ENCODE data around the gene CYREN.
A peak's percentile ranks its signal among the peaks of the same experiment; 100 is the strongest.
"Not testable (repeated sequence)": the region's sequence is repeated elsewhere in the genome, so short reads cannot be mapped to it uniquely, and the experiment has no call there.

Gene CYREN

DNA sequence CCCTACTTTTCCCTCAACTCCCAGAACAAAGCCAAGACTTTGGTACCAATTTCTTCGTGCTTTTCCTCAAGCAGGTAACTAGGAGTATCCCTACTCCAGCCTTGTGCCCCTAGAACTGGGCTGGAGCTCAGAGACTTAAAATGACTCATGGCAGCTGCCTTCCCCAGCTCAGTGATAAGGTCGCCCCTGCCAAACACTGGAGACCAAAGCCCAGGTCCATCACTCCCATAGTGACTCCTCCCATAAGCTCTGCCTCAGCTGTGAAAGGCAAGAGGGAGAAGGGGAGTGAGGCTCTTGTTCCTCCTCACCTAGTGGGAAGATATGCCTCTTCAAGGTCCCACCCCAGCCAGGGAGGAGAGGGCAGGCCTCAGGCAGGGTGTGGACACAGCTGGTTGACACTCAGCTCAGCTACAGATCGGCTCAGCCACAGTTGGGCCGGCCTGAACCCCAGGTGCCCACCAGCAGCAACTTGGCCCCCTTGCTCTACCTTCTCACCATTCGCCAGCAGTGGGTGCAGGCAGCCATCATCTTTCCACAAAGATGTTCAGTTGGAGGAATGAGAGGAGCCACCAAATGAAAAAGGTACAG is 13.8 kb upstream of the CYREN start:
- Histone ChIP-seq H3K27ac (ENCODE audit: low read length) (no peak overlapping the region), H3K9me3 (ENCODE audit: control insufficient read depth in 1 of 2, low read length in 2 of 2) (peaks cover 14 to 23% of the 10 kb centered on the region in 2 donors), H3K4me1 (ENCODE audit: control insufficient read depth in 1 of 2, insufficient read depth in 2 of 2, low read length in 2 of 2) (no peaks in the 10 kb centered on the region), H3K4me3 (ENCODE audit: low read depth in 1 of 2, low read length in 2 of 2) (no peak overlapping the region), H3K36me3 (ENCODE audit: control insufficient read depth in 1 of 2, insufficient read depth in 2 of 2, low read length in 2 of 2) (peaks cover 38 to 84% of the 10 kb centered on the region in 2 donors), H3K27me3 (ENCODE audit: low read depth, low read length) (no peaks in the 10 kb centered on the region)

DNA sequence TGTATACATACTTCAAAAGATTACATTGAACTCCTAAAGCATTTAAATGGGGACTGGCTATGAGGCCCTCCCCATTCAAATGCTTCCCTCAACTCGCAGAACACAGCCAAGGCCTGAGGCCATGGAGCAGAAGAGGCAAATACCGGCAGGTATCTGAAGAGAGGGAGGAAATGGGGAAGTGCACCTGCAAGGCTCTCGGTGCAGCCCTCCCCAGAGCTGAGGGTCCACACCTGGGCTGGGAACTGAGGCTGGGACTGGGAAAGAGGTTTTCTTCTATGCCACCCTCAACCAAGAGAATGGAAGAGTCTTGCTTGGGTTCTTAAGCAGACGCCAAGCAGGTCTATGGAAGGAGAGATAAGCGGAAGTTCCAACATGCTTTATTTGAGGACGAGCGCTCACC is 13.0 kb upstream of the CYREN start:
- H3K4me3 ChIP-seq (ENCODE audit: low read depth in 1 of 2, low read length in 2 of 2), result no peak overlapping the region
- peaks cover 29 to 76% of the 10 kb centered on the region in 2 donors for H3K36me3 ChIP-seq (ENCODE audit: control insufficient read depth in 1 of 2, insufficient read depth in 2 of 2, low read length in 2 of 2)
- H3K9me3 ChIP-seq (ENCODE audit: control insufficient read depth in 1 of 2, low read length in 2 of 2), result peaks cover 14 to 25% of the 10 kb centered on the region in 2 donors
- no peak overlapping the region for H3K27ac ChIP-seq (ENCODE audit: low read length)
- no peaks in the 10 kb centered on the region for H3K27me3 ChIP-seq (ENCODE audit: low read depth, low read length)
- no peaks in the 10 kb centered on the region for H3K4me1 ChIP-seq (ENCODE audit: control insufficient read depth in 1 of 2, insufficient read depth in 2 of 2, low read length in 2 of 2)

GRCh38 chr7:135181929-135182678 is 11.6 kb upstream of the CYREN start:
- H3K27ac ChIP-seq (ENCODE audit: low read length), result no peak overlapping the region
- H3K4me1 ChIP-seq (ENCODE audit: control insufficient read depth in 1 of 2, insufficient read depth in 2 of 2, low read length in 2 of 2), result no peaks in the 10 kb centered on the region
- H3K27me3 ChIP-seq (ENCODE audit: low read depth, low read length), result no peaks in the 10 kb centered on the region
- peaks cover 14 to 25% of the 10 kb centered on the region in 2 donors for H3K9me3 ChIP-seq (ENCODE audit: control insufficient read depth in 1 of 2, low read length in 2 of 2)
- peaks cover 23 to 63% of the 10 kb centered on the region in 2 donors for H3K36me3 ChIP-seq (ENCODE audit: control insufficient read depth in 1 of 2, insufficient read depth in 2 of 2, low read length in 2 of 2)
- no peak overlapping the region for H3K4me3 ChIP-seq (ENCODE audit: low read depth in 1 of 2, low read length in 2 of 2)

GRCh38 chr7:135181261-135181928 is 10.9 kb upstream of the CYREN start:
- no peak overlapping the region for H3K27ac ChIP-seq (ENCODE audit: low read length)
- peaks cover 14 to 25% of the 10 kb centered on the region in 2 donors for H3K9me3 ChIP-seq (ENCODE audit: control insufficient read depth in 1 of 2, low read length in 2 of 2)
- H3K36me3 ChIP-seq (ENCODE audit: control insufficient read depth in 1 of 2, insufficient read depth in 2 of 2, low read length in 2 of 2), result peaks cover 20 to 56% of the 10 kb centered on the region in 2 donors
- H3K27me3 ChIP-seq (ENCODE audit: low read depth, low read length), result no peaks in the 10 kb centered on the region
- peak overlapping the region in 1 of 2 donors; percentile 9 for H3K4me3 ChIP-seq (ENCODE audit: low read depth in 1 of 2, low read length in 2 of 2)
- no peaks in the 10 kb centered on the region for H3K4me1 ChIP-seq (ENCODE audit: control insufficient read depth in 1 of 2, insufficient read depth in 2 of 2, low read length in 2 of 2)

GRCh38 chr7:135180122-135180521 is 9.6 kb upstream of the CYREN start:
- H3K27me3 ChIP-seq (ENCODE audit: low read depth, low read length), result no peaks in the 10 kb centered on the region
- H3K9me3 ChIP-seq (ENCODE audit: control insufficient read depth in 1 of 2, low read length in 2 of 2), result peaks cover 14 to 25% of the 10 kb centered on the region in 2 donors
- H3K36me3 ChIP-seq (ENCODE audit: control insufficient read depth in 1 of 2, insufficient read depth in 2 of 2, low read length in 2 of 2), result peaks cover 10 to 44% of the 10 kb centered on the region in 2 donors
- H3K4me3 ChIP-seq (ENCODE audit: low read depth in 1 of 2, low read length in 2 of 2), result no peak overlapping the region
- no peaks in the 10 kb centered on the region for H3K4me1 ChIP-seq (ENCODE audit: control insufficient read depth in 1 of 2, insufficient read depth in 2 of 2, low read length in 2 of 2)
- no peak overlapping the region for H3K27ac ChIP-seq (ENCODE audit: low read length)

DNA sequence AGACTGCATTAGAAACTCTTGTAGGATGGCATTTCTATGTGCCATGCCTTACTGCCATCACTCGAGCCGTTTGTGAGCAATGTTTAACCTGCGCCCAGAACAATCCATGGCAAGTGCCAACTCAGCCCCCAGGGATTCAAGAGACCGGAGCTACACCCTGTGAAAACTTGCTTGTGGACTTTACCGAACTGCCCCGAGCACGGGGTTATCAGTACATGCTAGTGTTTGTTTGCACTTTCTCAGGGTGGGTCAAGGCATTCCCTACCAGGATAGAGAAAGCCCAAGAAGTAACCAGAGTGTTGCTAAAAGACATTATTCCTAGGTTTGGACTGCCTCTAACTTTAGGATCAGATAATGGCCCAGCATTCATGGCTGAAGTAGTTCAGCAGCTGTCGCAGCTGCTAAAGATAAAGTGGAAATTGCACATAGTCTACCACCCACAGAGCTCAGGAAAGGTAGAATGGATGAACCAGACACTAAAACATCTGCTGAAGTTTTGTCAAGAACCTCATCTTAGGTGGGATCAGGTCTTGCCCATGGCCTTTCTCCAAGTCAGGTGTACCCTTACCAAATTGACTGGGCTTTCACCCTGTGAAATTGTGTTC is 8.9 kb upstream of the CYREN start:
- H3K9me3 ChIP-seq (ENCODE audit: control insufficient read depth in 1 of 2, low read length in 2 of 2), result peaks cover 14 to 25% of the 10 kb centered on the region in 2 donors
- H3K36me3 ChIP-seq (ENCODE audit: control insufficient read depth in 1 of 2, insufficient read depth in 2 of 2, low read length in 2 of 2), result peaks cover 9 to 38% of the 10 kb centered on the region in 2 donors
- no peaks in the 10 kb centered on the region for H3K27me3 ChIP-seq (ENCODE audit: low read depth, low read length)
- no peak overlapping the region for H3K4me3 ChIP-seq (ENCODE audit: low read depth in 1 of 2, low read length in 2 of 2)
- H3K27ac ChIP-seq (ENCODE audit: low read length), result no peak overlapping the region
- H3K4me1 ChIP-seq (ENCODE audit: control insufficient read depth in 1 of 2, insufficient read depth in 2 of 2, low read length in 2 of 2), result no peaks in the 10 kb centered on the region

- H3K36me3 ChIP-seq (ENCODE audit: control insufficient read depth in 1 of 2, insufficient read depth in 2 of 2, low read length in 2 of 2), result peaks cover 3 to 27% of the 10 kb centered on the region in 2 donors
- no peaks in the 10 kb centered on the region for H3K27me3 ChIP-seq (ENCODE audit: low read depth, low read length)
- no peak overlapping the region for H3K27ac ChIP-seq (ENCODE audit: low read length)
- peaks cover 14 to 25% of the 10 kb centered on the region in 2 donors for H3K9me3 ChIP-seq (ENCODE audit: control insufficient read depth in 1 of 2, low read length in 2 of 2)
- no peak overlapping the region for H3K4me3 ChIP-seq (ENCODE audit: low read depth in 1 of 2, low read length in 2 of 2)
- no peaks in the 10 kb centered on the region for H3K4me1 ChIP-seq (ENCODE audit: control insufficient read depth in 1 of 2, insufficient read depth in 2 of 2, low read length in 2 of 2)
These were observed 7.9 kb upstream of the CYREN start for GRCh38 chr7:135178364-135178763.

- Histone ChIP-seq H3K4me3 (ENCODE audit: low read depth in 1 of 2, low read length in 2 of 2) (no peak overlapping the region), H3K27ac (ENCODE audit: low read length) (no peak overlapping the region), H3K4me1 (ENCODE audit: control insufficient read depth in 1 of 2, insufficient read depth in 2 of 2, low read length in 2 of 2) (no peaks in the 10 kb centered on the region), H3K36me3 (ENCODE audit: control insufficient read depth in 1 of 2, insufficient read depth in 2 of 2, low read length in 2 of 2) (peaks cover 0 to 16% of the 10 kb centered on the region in 2 donors), H3K27me3 (ENCODE audit: low read depth, low read length) (no peaks in the 10 kb centered on the region), H3K9me3 (ENCODE audit: control insufficient read depth in 1 of 2, low read length in 2 of 2) (peaks cover 10 to 21% of the 10 kb centered on the region in 2 donors)
These were observed 6.7 kb upstream of the CYREN start for GRCh38 chr7:135177028-135177696.

GRCh38 chr7:135175931-135176330 is 5.4 kb upstream of the CYREN start:
- no peaks in the 10 kb centered on the region for H3K27me3 ChIP-seq (ENCODE audit: low read depth, low read length)
- peaks cover 0 to 4% of the 10 kb centered on the region in 2 donors for H3K4me1 ChIP-seq (ENCODE audit: control insufficient read depth in 1 of 2, insufficient read depth in 2 of 2, low read length in 2 of 2)
- peaks cover 2 to 10% of the 10 kb centered on the region in 2 donors for H3K9me3 ChIP-seq (ENCODE audit: control insufficient read depth in 1 of 2, low read length in 2 of 2)
- H3K4me3 ChIP-seq (ENCODE audit: low read depth in 1 of 2, low read length in 2 of 2), result no peak overlapping the region
- no peak overlapping the region for H3K27ac ChIP-seq (ENCODE audit: low read length)
- peaks cover 0 to 3% of the 10 kb centered on the region in 2 donors for H3K36me3 ChIP-seq (ENCODE audit: control insufficient read depth in 1 of 2, insufficient read depth in 2 of 2, low read length in 2 of 2)

GRCh38 chr7:135174941-135175340 is 4.4 kb upstream of the CYREN start:
- Histone ChIP-seq H3K4me1 (ENCODE audit: control insufficient read depth in 1 of 2, insufficient read depth in 2 of 2, low read length in 2 of 2) (peaks cover 0 to 4% of the 10 kb centered on the region in 2 donors), H3K4me3 (ENCODE audit: low read depth in 1 of 2, low read length in 2 of 2) (no peak overlapping the region), H3K9me3 (ENCODE audit: control insufficient read depth in 1 of 2, low read length in 2 of 2) (peaks cover 0 to 7% of the 10 kb centered on the region in 2 donors), H3K27ac (ENCODE audit: low read length) (no peak overlapping the region), H3K27me3 (ENCODE audit: low read depth, low read length) (no peaks in the 10 kb centered on the region), H3K36me3 (ENCODE audit: control insufficient read depth in 1 of 2, insufficient read depth in 2 of 2, low read length in 2 of 2) (no peaks in the 10 kb centered on the region)

GRCh38 chr7:135173916-135174315 is 3.4 kb upstream of the CYREN start:
- H3K4me1 ChIP-seq (ENCODE audit: control insufficient read depth in 1 of 2, insufficient read depth in 2 of 2, low read length in 2 of 2), result peaks cover 0 to 13% of the 10 kb centered on the region in 2 donors
- H3K36me3 ChIP-seq (ENCODE audit: control insufficient read depth in 1 of 2, insufficient read depth in 2 of 2, low read length in 2 of 2); H3K4me3 ChIP-seq (ENCODE audit: low read depth in 1 of 2, low read length in 2 of 2); H3K27ac ChIP-seq (ENCODE audit: low read length); H3K9me3 ChIP-seq (ENCODE audit: control insufficient read depth in 1 of 2, low read length in 2 of 2); H3K27me3 ChIP-seq (ENCODE audit: low read depth, low read length): not testable (repeated sequence)
